NK-92 (cell line): ENCODE measurements around the gene ATP11A.
"Not testable (repeated sequence)": the region's sequence is repeated elsewhere in the genome, so short reads cannot be mapped to it uniquely, and the experiment has no call there.

Experiments
- DNase-seq: peaks from one replicate; lab custom pipeline; 2025; ENCODE audit not compliant: unreplicated experiment; lab: John Stamatoyannopoulos, UW

Gene ATP11A

DNA sequence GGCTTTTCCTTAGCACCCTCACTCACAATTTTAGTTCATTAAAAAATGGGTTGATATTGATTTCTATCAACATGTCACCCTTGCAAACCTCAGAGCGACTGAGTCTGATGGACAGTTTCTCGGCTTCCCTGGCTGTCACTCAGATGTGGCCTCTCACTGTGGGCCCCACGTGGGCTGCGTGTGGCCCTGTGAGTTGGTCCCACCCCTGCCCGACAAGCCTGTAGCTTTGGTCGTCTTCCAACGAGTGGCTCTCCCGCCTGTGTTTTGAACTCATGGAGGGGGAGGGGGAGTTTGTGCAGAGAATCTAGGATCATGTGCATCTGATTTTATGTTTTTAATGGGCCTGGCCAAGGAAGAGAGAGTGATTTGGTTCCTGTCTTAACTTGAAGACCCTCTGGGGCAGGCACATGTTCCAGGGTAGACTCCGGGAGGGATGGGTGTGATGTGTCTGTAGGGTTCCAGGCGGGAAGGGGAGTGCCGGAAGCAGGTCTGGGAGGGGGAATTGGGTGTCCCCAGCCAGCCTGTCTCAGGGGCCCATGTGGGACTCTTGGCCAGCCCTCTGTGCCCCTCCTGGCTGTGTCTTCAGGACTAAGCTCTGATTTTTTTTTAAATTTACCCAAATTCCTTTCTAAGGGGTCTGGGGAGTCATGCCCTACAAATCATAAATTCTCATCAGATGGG lies 18.9 kb downstream of the ATP11A start:
- DNase-seq = no peak

- DNase-seq = not testable (repeated sequence)
These were observed 19.5 kb downstream of the ATP11A start for GRCh38 chr13:112709316-112709715.

GRCh38 chr13:112709825-112710783 lies 20.3 kb downstream of the ATP11A start:
- no peak for DNase-seq

DNA sequence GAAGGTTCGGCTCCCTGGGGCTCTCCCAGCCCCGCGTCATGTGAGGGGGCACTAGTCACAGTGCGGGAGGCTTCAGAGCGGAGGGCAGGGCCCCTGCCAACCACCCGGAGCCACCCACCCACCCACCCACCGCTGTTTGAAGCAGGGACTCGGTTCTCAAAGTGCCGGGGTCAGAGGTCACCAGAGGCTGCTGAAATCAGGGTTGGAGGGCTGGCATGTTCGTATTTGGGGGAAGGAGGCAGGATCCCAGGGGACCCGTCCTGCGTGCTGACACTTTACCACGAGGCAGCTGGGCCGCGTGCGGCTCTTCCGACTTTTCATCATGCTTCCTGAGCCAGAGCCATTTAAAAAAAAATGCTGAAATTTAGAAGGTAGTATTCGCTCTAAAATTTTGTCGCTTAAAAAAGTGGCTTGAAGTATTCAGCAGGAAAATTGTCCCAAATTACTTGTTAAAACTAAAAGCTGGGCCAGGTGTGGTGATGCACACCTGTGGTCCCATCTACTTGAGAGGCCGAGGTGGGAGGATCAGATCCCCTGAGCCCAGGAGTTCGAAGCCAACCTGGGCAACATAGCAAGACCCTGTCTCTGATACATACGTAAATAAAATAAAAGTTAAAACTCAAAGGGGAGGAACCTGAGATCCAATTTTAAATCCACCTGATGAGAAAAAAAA lies 21.2 kb downstream of the ATP11A start:
- DNase-seq = no peak

DNA sequence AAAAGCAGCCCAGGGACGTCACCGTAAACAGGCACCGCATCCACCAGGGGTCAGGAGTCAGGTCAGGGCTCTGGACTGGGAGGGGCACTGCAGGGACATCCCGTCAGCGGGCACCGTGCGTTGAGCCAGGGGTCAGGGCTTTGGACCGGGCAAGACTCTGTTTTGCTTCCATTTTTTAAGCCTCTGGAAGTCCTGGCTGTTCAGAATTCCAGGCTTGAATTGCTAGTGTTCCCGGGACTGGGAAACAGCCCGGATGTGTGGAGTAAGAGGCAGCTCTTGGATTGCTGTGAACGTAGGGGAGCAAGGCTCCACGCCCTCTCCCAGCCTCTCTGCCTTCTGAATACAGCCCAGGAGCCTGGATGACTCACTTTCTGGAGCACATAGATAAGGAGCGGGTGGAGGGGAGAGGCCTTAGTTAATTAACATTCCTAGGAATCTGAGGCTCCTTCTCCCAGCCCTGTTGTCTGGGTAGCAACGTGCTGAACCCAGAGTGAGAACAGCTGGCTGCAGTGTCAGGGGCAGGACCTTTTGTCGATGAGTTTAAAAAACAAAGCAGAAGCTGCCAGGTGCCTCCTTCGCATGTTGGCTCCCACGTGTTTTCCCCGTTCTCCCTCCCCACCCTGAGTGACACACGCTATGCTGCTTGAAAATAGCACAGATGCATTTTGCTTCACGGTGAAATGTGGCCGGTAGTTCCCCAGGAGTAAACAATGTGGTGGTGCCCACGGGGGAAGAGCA lies 21.9 kb downstream of the ATP11A start:
- DNase-seq = no peak

DNA sequence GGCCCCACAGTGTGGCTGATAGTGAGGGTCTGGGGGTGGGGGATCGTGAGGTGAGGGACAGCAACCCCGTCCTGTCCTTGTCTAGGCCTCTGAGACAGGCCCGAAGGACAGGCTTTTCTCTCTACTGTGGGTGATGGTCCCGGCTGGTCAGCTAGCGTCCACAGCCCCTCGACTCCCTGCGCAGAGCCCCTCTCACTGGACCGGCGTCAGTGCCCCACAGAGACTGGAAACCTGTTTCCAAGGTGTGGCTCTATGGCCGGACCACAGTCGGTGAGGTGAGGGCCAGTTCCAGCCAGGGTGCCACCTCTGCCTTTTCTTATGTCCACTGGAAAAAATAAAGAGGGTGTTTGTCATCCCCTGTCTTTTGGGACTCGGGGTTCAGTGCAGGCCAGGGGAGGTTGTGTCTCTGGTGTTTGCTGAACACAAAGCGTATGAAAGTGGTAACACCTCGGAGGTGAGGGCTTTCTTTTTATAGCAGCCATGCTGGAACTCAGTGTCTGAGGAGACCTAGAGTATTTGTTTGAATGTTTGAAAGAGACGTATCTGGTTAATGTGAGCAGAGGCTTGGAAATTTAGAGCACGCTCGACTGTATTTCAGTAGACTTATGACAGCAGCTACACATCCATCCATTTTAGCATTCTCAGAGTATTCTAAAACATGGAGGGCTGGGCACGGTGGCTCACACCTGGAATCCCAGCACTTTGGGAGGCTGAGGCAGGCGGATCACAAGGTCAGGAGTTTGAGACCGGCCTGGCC lies 22.8 kb downstream of the ATP11A start:
- no peak for DNase-seq

DNA sequence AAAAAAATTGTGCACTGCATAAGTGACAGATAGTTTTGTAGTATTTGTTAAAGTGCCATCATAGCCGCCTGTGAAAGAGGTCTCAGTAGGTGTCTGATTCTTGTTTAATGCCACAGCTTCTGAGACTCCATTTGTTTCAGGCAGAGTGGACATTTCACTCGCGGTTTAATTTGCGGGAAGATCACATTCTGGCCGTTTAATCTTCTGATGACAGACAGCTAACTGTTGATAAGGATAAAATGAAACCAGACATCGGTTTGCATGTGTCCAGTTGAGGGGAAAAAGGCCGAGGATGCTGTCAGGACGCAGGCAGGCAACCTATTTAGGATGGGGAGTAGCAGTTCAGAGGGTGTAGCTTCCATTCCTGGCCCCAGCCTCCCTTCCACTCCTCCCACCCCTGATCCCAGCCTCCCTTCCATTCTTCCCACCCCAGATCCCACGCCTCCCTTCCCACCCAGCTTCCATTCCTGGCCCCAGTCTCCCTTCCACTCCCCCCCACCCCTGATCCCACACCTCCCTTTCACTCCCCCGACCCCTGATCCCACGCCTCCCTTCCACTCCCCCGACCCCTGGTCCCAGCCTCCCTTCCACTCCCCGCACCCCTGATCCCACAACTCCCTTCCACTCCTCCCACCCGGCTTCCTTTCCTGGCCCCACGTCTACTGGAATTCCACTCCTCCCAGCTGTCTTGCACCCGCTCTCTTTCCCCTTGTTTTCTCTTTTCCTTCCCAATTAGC lies 23.8 kb downstream of the ATP11A start:
- no peak for DNase-seq

DNA sequence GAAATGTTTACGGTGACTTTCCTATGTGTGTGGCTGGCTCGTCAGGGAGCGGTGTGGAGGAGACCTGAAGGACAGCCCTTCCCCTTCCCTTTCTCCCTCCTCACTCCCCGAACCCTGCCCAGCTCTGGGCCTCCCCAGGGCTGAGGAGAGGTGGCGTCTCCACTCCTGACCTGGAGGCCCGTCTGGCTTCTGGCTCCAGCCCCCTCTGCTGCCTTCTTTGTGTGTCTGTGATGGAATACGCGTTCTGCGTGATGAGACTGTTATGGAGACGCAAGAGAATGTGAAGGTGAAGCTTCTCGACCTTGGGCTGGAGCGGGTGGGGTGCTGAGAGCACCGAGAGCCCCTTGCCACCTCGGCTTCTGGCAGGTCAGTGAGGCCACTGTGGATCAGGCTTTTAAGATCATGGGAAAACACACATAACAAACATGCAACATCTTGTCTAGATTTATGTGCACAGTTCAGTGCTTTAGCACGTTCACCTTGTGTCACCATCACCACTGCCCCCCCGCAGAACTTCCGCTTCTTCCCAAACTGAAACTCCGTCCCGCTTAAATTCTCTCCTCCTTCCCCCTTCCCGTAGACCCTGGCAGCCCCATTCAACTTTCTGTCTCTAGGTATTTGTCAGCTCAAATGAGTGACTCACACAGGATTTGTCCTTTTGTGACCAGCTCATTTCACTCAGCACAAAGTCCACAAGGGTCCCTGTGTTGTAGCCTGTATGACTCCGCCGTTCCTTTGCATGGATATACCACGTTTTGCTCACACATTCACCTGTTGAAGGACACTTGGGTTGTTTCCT lies 24.7 kb downstream of the ATP11A start:
- DNase-seq = no peak

GRCh38 chr13:112715210-112715609 lies 25.4 kb downstream of the ATP11A start:
- no peak for DNase-seq

DNA sequence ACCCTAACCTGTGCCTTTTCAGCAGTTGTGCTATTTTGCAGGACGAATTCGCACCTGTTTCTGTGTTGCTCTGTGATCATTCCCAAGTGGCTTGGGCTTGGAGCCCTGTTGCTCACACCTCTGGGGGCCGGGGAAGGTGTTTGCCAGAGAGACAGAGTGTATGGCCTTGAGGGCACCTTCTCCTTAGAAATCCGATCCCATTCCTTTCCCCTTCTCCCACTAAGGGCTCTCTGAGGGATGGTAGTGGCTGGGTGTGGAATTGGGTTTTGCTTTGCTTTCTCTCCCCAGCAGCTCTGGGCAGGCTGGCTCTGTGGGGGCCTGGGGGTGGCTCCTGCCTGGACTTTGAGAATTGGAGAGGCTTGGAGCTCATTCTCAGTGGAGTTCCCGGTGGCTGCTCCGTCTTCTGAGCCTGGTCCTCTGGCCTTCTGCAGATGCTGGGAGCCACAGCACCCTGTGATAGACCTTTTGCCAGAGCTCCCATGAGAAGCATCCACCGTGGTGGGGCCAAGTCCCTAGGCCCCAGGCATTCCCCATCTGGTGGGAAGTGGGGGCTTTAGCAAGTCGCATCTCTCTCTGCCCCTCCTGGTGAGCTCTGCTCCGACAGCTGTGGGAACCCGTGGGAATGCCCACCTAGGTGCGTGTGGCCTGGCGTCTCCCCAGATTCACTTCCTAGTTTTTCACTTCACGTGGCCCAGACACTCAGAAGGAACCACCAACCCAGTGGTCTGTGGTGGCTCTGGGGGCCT lies 26.1 kb downstream of the ATP11A start:
- no peak for DNase-seq

GRCh38 chr13:112716461-112716820 lies 26.6 kb downstream of the ATP11A start:
- no peak for DNase-seq

- no peak for DNase-seq
These were observed 27.1 kb downstream of the ATP11A start for GRCh38 chr13:112716841-112717520.

- DNase-seq = no peak
These were observed 28.5 kb downstream of the ATP11A start for GRCh38 chr13:112718318-112718717.

GRCh38 chr13:112719016-112719415 lies 29.2 kb downstream of the ATP11A start:
- DNase-seq = no peak

- no peak for DNase-seq
These were observed 29.7 kb downstream of the ATP11A start for GRCh38 chr13:112719556-112719955.

DNA sequence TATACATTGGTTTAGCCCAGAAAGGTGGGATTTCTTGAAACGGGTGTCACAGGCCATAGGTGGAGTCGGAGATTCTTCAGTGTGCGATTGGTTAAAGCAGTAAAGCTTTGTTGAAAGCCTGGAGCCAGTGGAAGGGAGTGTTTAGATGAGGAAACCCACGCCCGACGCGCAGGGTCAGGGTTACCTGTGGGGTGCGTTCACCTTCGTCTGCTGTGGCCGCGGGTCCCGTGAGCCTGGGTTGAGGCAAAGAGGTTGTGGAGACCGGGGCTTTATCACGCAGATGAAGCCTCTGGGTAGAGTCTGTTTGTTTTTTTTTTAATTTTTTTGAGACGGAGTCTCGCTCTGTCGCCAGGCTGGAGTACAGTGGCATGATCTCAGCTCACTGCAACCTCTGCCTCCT lies 30.4 kb downstream of the ATP11A start:
- no peak for DNase-seq

DNA sequence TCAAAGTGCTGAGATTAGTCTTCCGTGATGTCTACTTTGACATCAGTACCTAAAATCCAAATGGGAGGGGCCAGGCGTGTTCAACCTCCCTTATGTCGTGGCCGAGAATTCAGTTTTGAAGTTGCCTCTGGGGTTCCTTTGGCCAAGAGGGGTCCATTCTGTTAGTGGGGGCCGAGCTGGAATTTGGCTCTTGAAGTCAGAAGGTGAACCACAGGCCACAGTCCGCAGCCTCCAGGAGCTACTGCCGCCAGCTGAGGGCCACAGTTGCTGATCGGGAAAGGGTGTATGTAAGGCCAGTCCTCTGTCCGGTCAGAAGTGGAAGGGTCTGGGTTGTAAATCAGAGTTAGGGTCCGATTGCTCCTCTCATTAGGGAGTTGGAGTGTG lies 31.0 kb downstream of the ATP11A start:
- no peak for DNase-seq
